GM12864 (cell line): ENCODE measurements around the gene CRYGA.

Experiments used
- DNase-seq: peaks from one replicate; pipeline ENCODE4 v3.0.0-alpha.2; 2011; ENCODE audit warnings: low read depth
- H3K4me3 ChIP-seq: 2 replicates; pipeline ENCODE4 v1.5.1; 2011; ENCODE audit warnings: mild to moderate bottlenecking, low read depth, low read length, control low read depth
- TF ChIP-seq, protein P1 (sequence below): IDR thresholded peaks from 2 replicates; pipeline ENCODE4 v1.5.1; 2011; ENCODE audit warnings: low read depth, mild to moderate bottlenecking, moderate library complexity, low read length, control low read depth, inconsistent platforms; ENCODE audit errors: missing control alignments

CRYGA gene

DNA sequence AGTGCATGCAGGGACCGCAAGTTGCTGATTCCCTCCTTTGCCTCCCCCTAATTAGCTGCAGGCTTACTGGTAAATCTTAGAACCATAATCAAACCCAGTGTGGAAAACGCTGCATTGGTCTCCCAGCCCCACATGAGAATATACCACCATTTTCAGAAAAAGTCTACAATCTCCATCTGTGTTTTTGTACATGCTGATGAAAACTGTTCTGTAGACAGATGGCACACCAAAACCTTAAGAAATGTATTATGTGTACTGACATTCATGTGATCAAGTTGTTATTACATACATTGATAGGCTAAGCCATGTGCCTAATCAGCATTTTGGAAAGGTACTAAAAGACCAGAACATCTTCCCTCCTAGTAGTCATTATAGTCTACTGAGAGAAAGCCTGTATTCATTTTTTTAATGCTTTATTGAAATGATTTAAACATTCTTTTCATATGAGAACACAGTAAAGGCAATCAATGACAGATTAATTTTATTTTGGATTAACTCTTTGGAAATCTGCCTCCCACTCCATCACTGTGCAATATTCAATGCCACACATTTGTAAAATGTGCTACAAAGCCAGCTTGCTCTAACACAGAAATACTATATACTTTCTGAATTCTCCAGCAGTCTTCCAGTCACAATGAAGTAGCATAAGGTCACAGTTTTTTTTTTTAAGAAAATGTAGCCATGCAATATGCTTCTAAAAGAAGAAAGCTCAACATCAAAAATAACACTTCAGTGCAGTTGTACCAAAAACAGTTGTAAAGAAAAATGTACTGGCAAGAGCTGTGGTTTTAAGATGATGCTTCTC is 1.8 kb upstream of the CRYGA start:
- DNase-seq: no peak
- TF ChIP-seq, protein P1, sequence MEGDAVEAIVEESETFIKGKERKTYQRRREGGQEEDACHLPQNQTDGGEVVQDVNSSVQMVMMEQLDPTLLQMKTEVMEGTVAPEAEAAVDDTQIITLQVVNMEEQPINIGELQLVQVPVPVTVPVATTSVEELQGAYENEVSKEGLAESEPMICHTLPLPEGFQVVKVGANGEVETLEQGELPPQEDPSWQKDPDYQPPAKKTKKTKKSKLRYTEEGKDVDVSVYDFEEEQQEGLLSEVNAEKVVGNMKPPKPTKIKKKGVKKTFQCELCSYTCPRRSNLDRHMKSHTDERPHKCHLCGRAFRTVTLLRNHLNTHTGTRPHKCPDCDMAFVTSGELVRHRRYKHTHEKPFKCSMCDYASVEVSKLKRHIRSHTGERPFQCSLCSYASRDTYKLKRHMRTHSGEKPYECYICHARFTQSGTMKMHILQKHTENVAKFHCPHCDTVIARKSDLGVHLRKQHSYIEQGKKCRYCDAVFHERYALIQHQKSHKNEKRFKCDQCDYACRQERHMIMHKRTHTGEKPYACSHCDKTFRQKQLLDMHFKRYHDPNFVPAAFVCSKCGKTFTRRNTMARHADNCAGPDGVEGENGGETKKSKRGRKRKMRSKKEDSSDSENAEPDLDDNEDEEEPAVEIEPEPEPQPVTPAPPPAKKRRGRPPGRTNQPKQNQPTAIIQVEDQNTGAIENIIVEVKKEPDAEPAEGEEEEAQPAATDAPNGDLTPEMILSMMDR: no peak

DNA sequence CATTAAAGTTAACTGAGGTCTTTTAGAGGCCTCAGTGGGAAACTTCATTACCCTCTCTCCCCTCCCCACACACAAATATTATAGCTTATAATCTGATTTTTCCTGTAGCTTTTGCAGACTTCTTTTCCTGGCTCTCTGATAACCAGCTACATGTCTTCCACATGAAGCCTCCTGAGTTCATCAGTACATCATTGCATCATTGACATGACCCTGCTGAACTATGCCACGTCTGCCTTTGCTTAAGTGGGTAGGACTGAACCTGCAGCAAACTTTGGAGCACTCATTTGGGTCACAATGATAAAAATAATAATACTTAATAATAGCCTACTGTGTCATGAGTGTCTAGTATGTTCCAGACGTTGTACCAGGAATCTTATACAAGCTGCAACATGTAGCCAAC is 7.0 kb downstream of the CRYGA start:
- no peak for DNase-seq
- TF ChIP-seq, protein P1: no peak
- no peak overlapping the region for H3K4me3 ChIP-seq

More for the DNA sequence above, 1.8 kb upstream of the CRYGA start:
- H3K4me3 ChIP-seq: no peak overlapping the region

DNA sequence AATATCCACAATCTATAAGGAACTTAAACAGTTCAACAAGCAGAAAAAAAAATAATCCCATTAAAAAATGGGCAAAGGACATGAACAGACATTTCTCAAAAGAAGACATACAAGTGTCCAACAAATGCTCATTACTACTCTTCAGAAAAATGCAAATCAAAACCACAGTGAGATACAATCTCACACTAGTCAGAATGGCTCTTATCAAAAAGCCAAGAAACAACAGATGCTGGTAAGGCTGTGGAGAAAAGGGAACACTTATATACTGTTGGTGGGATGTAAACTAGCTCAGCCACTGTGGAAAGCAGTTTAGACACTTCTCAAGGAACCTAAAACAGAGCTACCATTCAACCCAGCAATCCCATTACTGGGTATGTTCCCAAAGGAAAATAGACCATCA is 10.2 kb downstream of the CRYGA start:
- H3K4me3 ChIP-seq: no peak overlapping the region
- TF ChIP-seq, protein P1: no peak
- DNase-seq: no peak

DNA sequence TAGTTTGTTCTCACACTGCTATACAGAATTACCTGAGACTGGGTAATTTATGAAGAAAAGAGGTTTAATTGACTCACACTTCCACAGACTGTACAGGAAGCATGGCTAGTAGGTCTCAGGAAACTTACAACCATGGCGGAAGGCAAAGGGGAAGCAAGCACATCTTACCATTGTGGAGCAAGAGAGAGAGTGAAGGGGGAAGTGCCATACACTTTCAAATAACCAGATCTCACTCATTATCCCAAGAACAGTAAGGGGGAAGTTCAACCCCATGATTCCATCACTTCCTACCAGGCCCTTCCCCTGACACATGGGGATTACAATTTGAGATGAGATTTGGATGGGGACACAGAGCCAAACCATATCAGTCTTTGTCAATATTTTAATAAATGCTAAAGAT is 12.4 kb downstream of the CRYGA start:
- TF ChIP-seq, protein P1: no peak
- H3K4me3 ChIP-seq: no peak overlapping the region
- no peak for DNase-seq

DNA sequence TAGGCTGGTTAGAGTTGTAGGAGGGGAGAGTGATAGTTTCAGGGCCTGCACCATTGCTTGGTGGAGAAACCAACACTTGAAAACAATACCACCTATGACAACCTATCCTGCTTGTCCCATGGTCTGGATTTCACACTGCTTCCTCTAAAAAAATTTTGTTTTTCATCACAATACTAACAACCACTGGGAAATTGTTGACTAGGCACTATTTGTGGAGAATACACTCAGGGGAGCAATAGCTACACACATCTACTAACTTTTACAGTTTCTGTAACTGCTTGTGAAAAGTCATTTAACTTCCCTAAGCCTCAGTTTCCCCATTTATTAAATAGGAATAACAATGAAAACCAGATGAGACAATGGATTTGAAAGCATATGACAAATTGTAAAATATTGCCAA is 13.3 kb downstream of the CRYGA start:
- TF ChIP-seq, protein P1: no peak
- DNase-seq: no peak

DNA sequence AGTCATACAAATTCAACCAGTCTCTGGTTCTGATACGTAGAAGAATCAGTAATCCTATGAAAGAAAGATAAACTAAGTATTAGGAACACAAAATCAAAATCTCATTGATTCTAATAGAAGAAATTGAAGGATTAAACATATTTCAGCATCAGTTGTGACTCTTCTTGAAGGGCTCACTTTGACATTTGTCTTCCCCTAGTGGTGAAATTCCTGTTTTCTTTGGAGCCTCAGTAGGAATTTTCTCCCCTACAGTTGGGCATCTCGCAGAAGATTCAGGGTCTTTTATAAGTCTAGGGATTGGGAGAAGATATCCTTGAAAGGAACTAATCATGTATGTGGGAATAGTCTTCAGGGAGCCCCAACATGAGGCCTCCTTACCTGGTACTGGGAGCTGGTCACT is 14.6 kb downstream of the CRYGA start:
- no peak for DNase-seq
- no peak overlapping the region for H3K4me3 ChIP-seq
- TF ChIP-seq, protein P1: no peak

More for the DNA sequence above, 13.3 kb downstream of the CRYGA start:
- H3K4me3 ChIP-seq: no peak overlapping the region

DNA sequence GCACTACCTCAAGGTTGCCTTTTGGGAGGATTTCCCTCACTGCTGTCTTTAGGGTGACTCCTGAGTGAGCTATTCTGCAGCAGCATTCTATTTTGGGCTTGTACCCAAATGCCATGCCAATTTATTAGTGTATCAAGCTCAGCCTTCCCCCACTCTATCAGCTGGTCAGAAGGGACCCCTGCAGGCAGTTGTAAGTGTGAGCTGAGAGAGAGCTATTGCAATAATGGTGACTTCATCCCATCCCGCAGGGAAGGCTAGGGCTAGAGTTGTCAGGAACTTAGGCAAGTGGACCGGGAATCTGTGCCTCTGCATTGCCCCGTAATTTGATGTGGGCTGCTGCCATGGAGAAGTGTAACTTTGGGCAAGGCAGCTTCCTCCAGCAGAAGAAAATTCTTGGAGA is 15.6 kb downstream of the CRYGA start:
- TF ChIP-seq, protein P1: no peak
- no peak overlapping the region for H3K4me3 ChIP-seq
- DNase-seq: no peak
